DOHH2 (cell line): ENCODE data around the gene DCDC1.

Experiments
- H3F3A ChIP-seq: fragments of 200-600 bp; sonication (generic), shearing (Covaris generic); 2 replicates; pipeline ENCODE4 v1.6.0; 2016; ENCODE audit warnings: antibody characterized with exemption, mild to moderate bottlenecking; ENCODE audit not compliant: control insufficient read depth, insufficient read depth
- H3K27ac ChIP-seq: fragments of 200-600 bp; sonication (generic); 2 replicates; pipeline ENCODE4 v1.5.1; 2014; ENCODE audit warnings: low read depth, mild to moderate bottlenecking, low read length, moderate library complexity
- H3K27me3 ChIP-seq: fragments of 200-600 bp; sonication (generic); 2 replicates; pipeline ENCODE4 v1.6.1; 2014; ENCODE audit warnings: mild to moderate bottlenecking, low read length, mixed read lengths; ENCODE audit not compliant: control insufficient read depth
- H3K36me3 ChIP-seq: fragments of 200-600 bp; sonication (generic); 2 replicates; pipeline ENCODE4 v1.6.1; 2014; ENCODE audit warnings: mild to moderate bottlenecking, low read length, moderate library complexity, mixed read lengths; ENCODE audit not compliant: control insufficient read depth
- H3K4me1 ChIP-seq: fragments of 200-600 bp; sonication (generic); 2 replicates; pipeline ENCODE4 v1.6.1; 2014; ENCODE audit warnings: mild to moderate bottlenecking, low read length, mixed read lengths; ENCODE audit not compliant: control insufficient read depth
- H3K4me2 ChIP-seq: fragments of 200-600 bp; sonication (generic); 2 replicates; pipeline ENCODE4 v1.6.0; 2014; ENCODE audit warnings: mild to moderate bottlenecking, low read length, moderate library complexity
- H3K4me3 ChIP-seq: fragments of 200-600 bp; sonication (generic); 2 replicates; pipeline ENCODE4 v1.5.1; 2014; ENCODE audit warnings: mild to moderate bottlenecking, low read length, mixed read lengths
- H3K79me2 ChIP-seq: fragments of 200-600 bp; sonication (generic); 2 replicates; pipeline ENCODE4 v1.6.1; 2014; ENCODE audit warnings: mild to moderate bottlenecking, low read length, mixed read lengths; ENCODE audit not compliant: control insufficient read depth
- H3K9me2 ChIP-seq: fragments of 200-600 bp; sonication (generic); replicated peaks from 2 replicates; pipeline ENCODE4 v1.6.1; 2014; ENCODE audit warnings: mild to moderate bottlenecking, low read length, mixed read lengths; ENCODE audit not compliant: control insufficient read depth
- H3K9me3 ChIP-seq: fragments of 200-600 bp; sonication (generic); 2 replicates; pipeline ENCODE4 v1.6.1; 2014; ENCODE audit warnings: antibody characterized with exemption, low read length, mixed read lengths; ENCODE audit not compliant: control insufficient read depth, insufficient read depth
- H4K20me1 ChIP-seq: fragments of 200-600 bp; sonication (generic); 2 replicates; pipeline ENCODE4 v1.6.0; 2014; ENCODE audit warnings: low read depth, mild to moderate bottlenecking, antibody characterized with exemption, low read length, moderate library complexity; ENCODE audit not compliant: control insufficient read depth, insufficient read depth
- EZH2phosphoT487 ChIP-seq: fragments of 200-600 bp; sonication (generic); IDR thresholded peaks from 2 replicates; pipeline ENCODE4 v1.6.1; 2017; ENCODE audit warnings: borderline replicate concordance, mild to moderate bottlenecking, antibody characterized with exemption, low read length, moderate library complexity, mixed read lengths
- TF ChIP-seq, protein P1 (sequence below): fragments of 200-600 bp; sonication (generic); IDR thresholded peaks from one replicate; pipeline ENCODE4 v1.5.1; 2014; ENCODE audit warnings: antibody characterized with exemption, mild to moderate bottlenecking, low read depth, low read length; ENCODE audit not compliant: poor library complexity, severe bottlenecking

Gene DCDC1

DNA sequence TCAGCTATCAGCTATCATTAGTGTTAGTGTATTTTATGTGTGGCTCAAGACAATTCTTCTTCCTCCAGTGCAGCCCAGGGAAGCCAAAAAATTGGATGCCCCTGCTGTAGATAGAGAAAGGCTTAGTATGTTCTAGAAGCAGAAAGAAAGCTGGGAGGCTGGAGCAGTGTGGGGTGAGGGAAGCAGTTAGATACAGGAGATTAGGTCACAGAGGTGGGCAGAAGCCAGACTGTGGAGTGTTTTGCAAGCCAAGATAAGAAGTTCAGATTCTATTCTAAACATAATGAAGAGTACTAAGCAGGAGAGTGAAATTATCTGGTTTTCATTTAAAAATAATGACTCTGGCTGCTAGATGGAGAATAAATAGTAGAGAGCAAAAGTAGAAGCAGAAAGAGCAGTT lies 381.7 kb downstream of the DCDC1 start:
- Histone ChIP-seq H3K4me1 (no peaks in the 10 kb centered on the region), H3K27me3 (no peaks in the 10 kb centered on the region), H3K27ac (no peak overlapping the region), H3K4me2 (no peak overlapping the region), H3K36me3 (no peaks in the 10 kb centered on the region), H3K79me2 (no peaks in the 10 kb centered on the region), H3K9me2 (no peaks in the 10 kb centered on the region), H3K9me3 (no peaks in the 10 kb centered on the region), H4K20me1 (no peaks in the 10 kb centered on the region), H3F3A (no peaks in the 10 kb centered on the region), H3K4me3 (no peak overlapping the region)
- TF ChIP-seq EZH2phosphoT487 = no peak
- TF ChIP-seq, protein P1, sequence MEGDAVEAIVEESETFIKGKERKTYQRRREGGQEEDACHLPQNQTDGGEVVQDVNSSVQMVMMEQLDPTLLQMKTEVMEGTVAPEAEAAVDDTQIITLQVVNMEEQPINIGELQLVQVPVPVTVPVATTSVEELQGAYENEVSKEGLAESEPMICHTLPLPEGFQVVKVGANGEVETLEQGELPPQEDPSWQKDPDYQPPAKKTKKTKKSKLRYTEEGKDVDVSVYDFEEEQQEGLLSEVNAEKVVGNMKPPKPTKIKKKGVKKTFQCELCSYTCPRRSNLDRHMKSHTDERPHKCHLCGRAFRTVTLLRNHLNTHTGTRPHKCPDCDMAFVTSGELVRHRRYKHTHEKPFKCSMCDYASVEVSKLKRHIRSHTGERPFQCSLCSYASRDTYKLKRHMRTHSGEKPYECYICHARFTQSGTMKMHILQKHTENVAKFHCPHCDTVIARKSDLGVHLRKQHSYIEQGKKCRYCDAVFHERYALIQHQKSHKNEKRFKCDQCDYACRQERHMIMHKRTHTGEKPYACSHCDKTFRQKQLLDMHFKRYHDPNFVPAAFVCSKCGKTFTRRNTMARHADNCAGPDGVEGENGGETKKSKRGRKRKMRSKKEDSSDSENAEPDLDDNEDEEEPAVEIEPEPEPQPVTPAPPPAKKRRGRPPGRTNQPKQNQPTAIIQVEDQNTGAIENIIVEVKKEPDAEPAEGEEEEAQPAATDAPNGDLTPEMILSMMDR = no peak

DNA sequence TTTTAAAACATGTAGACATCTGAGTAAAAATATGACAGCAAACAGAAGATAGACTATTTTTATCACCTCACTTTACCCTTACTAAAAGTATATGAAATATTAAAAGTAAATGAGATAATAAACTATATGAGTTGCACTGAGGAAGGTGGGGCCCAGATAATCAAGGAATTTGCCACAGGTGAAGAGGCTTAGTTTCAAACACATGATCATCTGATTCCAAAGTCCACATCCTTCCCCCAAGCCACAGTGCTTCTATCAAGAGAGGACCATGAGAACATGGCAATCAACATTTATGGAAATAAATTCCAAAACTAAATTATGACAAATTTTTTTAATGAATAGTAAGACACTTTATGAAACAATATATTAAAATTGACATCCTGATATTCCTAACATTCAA lies 384.0 kb downstream of the DCDC1 start:
- no peak overlapping the region for H3K27ac ChIP-seq
- H3K36me3 ChIP-seq = no peaks in the 10 kb centered on the region
- no peak overlapping the region for H3K4me3 ChIP-seq
- H3K79me2 ChIP-seq = no peaks in the 10 kb centered on the region
- TF ChIP-seq, protein P1 = no peak
- no peak for TF ChIP-seq EZH2phosphoT487
- H3K9me2 ChIP-seq = no peaks in the 10 kb centered on the region
- H3K9me3 ChIP-seq = no peaks in the 10 kb centered on the region
- H3K4me2 ChIP-seq = no peak overlapping the region
- no peaks in the 10 kb centered on the region for H4K20me1 ChIP-seq
- no peaks in the 10 kb centered on the region for H3F3A ChIP-seq
- no peaks in the 10 kb centered on the region for H3K27me3 ChIP-seq
- H3K4me1 ChIP-seq = no peaks in the 10 kb centered on the region

DNA sequence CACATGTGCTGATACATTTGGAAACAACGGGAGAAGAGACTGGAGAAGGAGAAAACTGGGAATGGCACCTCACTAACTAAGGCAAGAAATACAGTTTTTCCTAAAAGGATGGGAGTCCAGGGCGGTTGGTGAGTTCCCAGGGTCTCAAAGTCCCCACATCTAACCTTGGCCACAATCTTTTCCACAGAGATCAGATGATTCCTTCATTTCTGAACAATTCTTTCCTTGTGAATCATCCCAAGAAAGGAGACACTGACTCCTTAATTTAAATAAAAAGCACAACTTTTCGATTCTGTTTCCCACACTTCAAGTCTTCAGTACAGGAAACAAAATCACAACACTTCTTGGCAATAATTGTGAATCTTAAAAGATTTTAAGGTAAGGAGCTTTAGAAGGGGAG lies 384.7 kb downstream of the DCDC1 start:
- Histone ChIP-seq H3K9me2 (no peaks in the 10 kb centered on the region), H3K27me3 (no peaks in the 10 kb centered on the region), H3F3A (no peaks in the 10 kb centered on the region), H3K27ac (no peak overlapping the region), H3K4me1 (no peaks in the 10 kb centered on the region), H4K20me1 (no peaks in the 10 kb centered on the region), H3K36me3 (no peaks in the 10 kb centered on the region), H3K79me2 (no peaks in the 10 kb centered on the region), H3K9me3 (no peaks in the 10 kb centered on the region), H3K4me2 (no peak overlapping the region), H3K4me3 (no peak overlapping the region)
- no peak for TF ChIP-seq EZH2phosphoT487
- TF ChIP-seq, protein P1 = no peak

DNA sequence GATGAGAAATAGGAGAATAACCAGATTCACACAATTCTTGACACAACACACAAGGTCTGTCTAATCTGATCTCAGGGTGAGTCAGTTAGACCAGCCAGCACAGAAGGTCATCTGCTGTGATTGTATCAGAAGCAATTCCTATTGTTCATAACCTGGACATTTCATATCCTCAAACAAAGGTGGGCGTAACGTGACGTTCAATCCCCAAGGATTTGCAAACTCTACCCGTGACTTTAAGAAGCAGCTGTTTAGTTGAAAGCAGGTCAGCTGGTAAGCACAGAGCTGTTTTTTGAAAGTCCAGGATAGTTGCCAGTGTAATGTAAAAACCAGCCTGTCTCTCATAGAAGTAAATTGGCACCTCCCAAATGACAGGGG lies 385.1 kb downstream of the DCDC1 start:
- Histone ChIP-seq H3K27ac (no peak overlapping the region), H3K4me1 (no peaks in the 10 kb centered on the region), H4K20me1 (no peaks in the 10 kb centered on the region), H3K4me3 (no peak overlapping the region), H3K9me3 (no peaks in the 10 kb centered on the region), H3K79me2 (no peaks in the 10 kb centered on the region), H3K9me2 (no peaks in the 10 kb centered on the region), H3K27me3 (no peaks in the 10 kb centered on the region), H3K36me3 (no peaks in the 10 kb centered on the region), H3F3A (no peaks in the 10 kb centered on the region), H3K4me2 (no peak overlapping the region)
- TF ChIP-seq, protein P1 = no peak
- TF ChIP-seq EZH2phosphoT487 = no peak
